K562 (cell line): ENCODE data around the gene MSH4. TPM values are rescaled to one million over a fixed set of nuclear protein-coding genes. Genes with fewer than 3 reads are reported as not detected.

Experiments
- ATAC-seq: fragments of 200-7000 bp; cut with Tn5 transposase; 3 replicates; pipeline ENCODE4 v1.9.1; 2020; ENCODE audit warnings: moderate library complexity
- BruUV-seq: library from RNA; stranded (reverse); fragments of 400-500 nt; replicated peaks from 2 replicates; lab custom pipeline; 2021; lab: Mats Ljungman, UMichigan
- CTCF ChIA-PET: fragments of 300-600 bp; formaldehyde crosslinking; extraction: SDS; loops from one replicate; lab custom pipeline; 2021; ENCODE audit warnings: low intra/inter-chr PET ratio; lab: Yijun Ruan, JAX
- POLR2A ChIA-PET: fragments of 300-600, 350-650 bp; sonication (Branson Sonifier 250); formaldehyde crosslinking; extraction: SDS; loops from one replicate; lab custom pipeline; 2021; ENCODE audit warnings: antibody characterized with exemption, inconsistent platforms; lab: Yijun Ruan, JAX
- DNase-seq, 4 experiments: peaks; one replicate each; pipeline versions ENCODE4 v3.0.0 to v3.0.0-alpha.2; 2011 to 2018; ENCODE audit warnings: low spot score in 3 of 4, mixed read lengths in 3 of 4; ENCODE audit errors: extremely low read depth in 1 of 4
- FAIRE-seq: peaks from 2 replicates; lab custom pipeline; 2011; peaks lifted over from hg19 to GRCh38; lab: Jason Lieb, UNC
- H2AFZ ChIP-seq: 2 replicates; pipeline ENCODE4 v1.6.0; 2011; ENCODE audit warnings: low read depth, low read length, control low read depth, inconsistent platforms
- H3K27ac ChIP-seq: fragments of 200-600 bp; 3 replicates; pipeline ENCODE4 v1.8.0; 2011; ENCODE audit warnings: low read depth, mild to moderate bottlenecking, control low read depth, inconsistent platforms, low read length, moderate library complexity, mixed read lengths; ENCODE audit errors: extremely low read depth
- H3K27me3 ChIP-seq, 2 experiments: fragments of 300-600 bp in 1 of 2; 2 replicates in 1 of 2; 3 replicates in 1 of 2; pipeline versions ENCODE4 v1.6.0 to v1.8.0; 2011; ENCODE audit warnings: inconsistent platforms in 2 of 2, low read length in 2 of 2, mild to moderate bottlenecking in 1 of 2, mixed read lengths in 1 of 2, moderate library complexity in 1 of 2; ENCODE audit not compliant: control insufficient read depth in 2 of 2, insufficient read depth in 2 of 2
- H3K36me3 ChIP-seq: fragments of 300-600 bp; 3 replicates; pipeline ENCODE4 v1.8.0; 2011; ENCODE audit warnings: mild to moderate bottlenecking, low read length, inconsistent platforms; ENCODE audit not compliant: control insufficient read depth, insufficient read depth
- H3K4me1 ChIP-seq, 2 experiments: fragments of 200-600 bp in 1 of 2; replicated peaks in 1 of 2; 2 replicates in 1 of 2; 3 replicates in 1 of 2; pipeline versions ENCODE4 v1.5.1 to v1.8.0; 2011; ENCODE audit warnings: inconsistent platforms in 2 of 2, low read length in 2 of 2, mild to moderate bottlenecking in 1 of 2, mixed read lengths in 1 of 2, moderate library complexity in 1 of 2; ENCODE audit not compliant: control insufficient read depth in 2 of 2, insufficient read depth in 2 of 2
- H3K4me2 ChIP-seq: 2 replicates; pipeline ENCODE4 v1.6.1; 2011; ENCODE audit warnings: low read length, control low read depth, inconsistent platforms, mixed read lengths; ENCODE audit not compliant: insufficient read depth
- H3K4me3 ChIP-seq: fragments of 200-600 bp; sonication (generic), shearing (Covaris generic); 2 replicates; pipeline ENCODE4 v1.5.1; 2016; ENCODE audit warnings: control low read depth, inconsistent platforms
- H3K79me2 ChIP-seq: fragments of 200-600 bp; 3 replicates; pipeline ENCODE4 v1.8.0; 2011; ENCODE audit warnings: low read length, inconsistent platforms; ENCODE audit not compliant: control insufficient read depth, insufficient read depth
- H3K9ac ChIP-seq, 2 experiments: 2 replicates each; pipeline versions ENCODE4 v1.6.0 to v1.6.1; 2011; ENCODE audit warnings: low read depth in 2 of 2, low read length in 2 of 2, control low read depth in 1 of 2, inconsistent platforms in 1 of 2, mild to moderate bottlenecking in 1 of 2, mixed read lengths in 1 of 2; ENCODE audit not compliant: insufficient read depth in 1 of 2
- H3K9me1 ChIP-seq: one replicate; pipeline ENCODE4 v1.6.0; 2011; ENCODE audit warnings: inconsistent platforms, mild to moderate bottlenecking, low read length, moderate library complexity; ENCODE audit not compliant: control insufficient read depth, insufficient read depth
- H3K9me3 ChIP-seq: replicated peaks from 2 replicates; pipeline ENCODE4 v1.5.1; 2011; ENCODE audit warnings: low read depth, low read length, inconsistent platforms; ENCODE audit not compliant: control insufficient read depth, insufficient read depth
- H4K20me1 ChIP-seq: replicated peaks from 2 replicates; pipeline ENCODE4 v1.6.1; 2011; ENCODE audit warnings: low read length, inconsistent platforms, mixed read lengths; ENCODE audit not compliant: control insufficient read depth, insufficient read depth
- ADNP ChIP-seq: fragments of 200-800 bp; sonication (Bioruptor generic); IDR thresholded peaks from 2 replicates; pipeline ENCODE4 v1.6.1; 2016; ENCODE audit warnings: missing genetic modification characterization, missing compliant biosample characterization
- BHLHE40 ChIP-seq: IDR thresholded peaks from 2 replicates; pipeline ENCODE4 v1.6.1; 2011; ENCODE audit warnings: low read length, improper control_type of control experiment
- CAMTA2 ChIP-seq: fragments of 250-450 bp; sonication (Bioruptor Pico); conservative IDR thresholded peaks from 2 replicates; pipeline ENCODE4 v1.5.1; 2022
- CBX2 ChIP-seq: fragments of 200-600 bp; sonication (generic); IDR thresholded peaks from one replicate; pipeline ENCODE4 v1.6.1; 2012; ENCODE audit warnings: mild to moderate bottlenecking, low read length, inconsistent platforms; ENCODE audit not compliant: insufficient read depth, poor library complexity, severe bottlenecking
- COPS2 ChIP-seq: fragments of 450-650 bp; conservative IDR thresholded peaks from 2 replicates; pipeline ENCODE4 v1.6.1; 2016; ENCODE audit warnings: mild to moderate bottlenecking, moderate library complexity
- FOXA3 ChIP-seq, 2 experiments: fragments of 450-650 bp in 1 of 2; sonication (generic) in 1 of 2; formaldehyde crosslinking; IDR thresholded peaks in 1 of 2; conservative IDR thresholded peaks in 1 of 2; 2 replicates each; pipeline versions ENCODE4 v1.4.0 to v1.8.0; 2020 to 2022; ENCODE audit warnings: mild to moderate bottlenecking in 2 of 2, missing genetic modification reagents in 1 of 2
- GTF2E2 ChIP-seq: fragments of 200-800 bp; sonication (Bioruptor generic); IDR thresholded peaks from 2 replicates; pipeline ENCODE4 v1.6.1; 2016; ENCODE audit warnings: missing genetic modification characterization, missing compliant biosample characterization
- HCFC1 ChIP-seq: IDR thresholded peaks from 2 replicates; pipeline ENCODE4 v1.6.1; 2012; ENCODE audit warnings: low read depth, low read length, improper control_type of control experiment
- HNRNPH1 ChIP-seq: fragments of 200-400 bp; formaldehyde crosslinking; optimal IDR thresholded peaks from 2 replicates; pipeline ENCODE3; 2017; ENCODE audit warnings: low read depth, mild to moderate bottlenecking, low read length, moderate library complexity
- MAFF ChIP-seq: IDR thresholded peaks from 2 replicates; pipeline ENCODE4 v1.6.1; 2012; ENCODE audit warnings: low read length, improper control_type of control experiment
- POLR2B ChIP-seq: fragments of 450-650 bp; IDR thresholded peaks from 2 replicates; pipeline ENCODE4 v1.6.1; 2018; ENCODE audit warnings: low read depth; ENCODE audit not compliant: partially characterized antibody
- RFX1 ChIP-seq: fragments of 450-650 bp; IDR thresholded peaks from 2 replicates; pipeline ENCODE4 v1.6.1; 2016; ENCODE audit warnings: mild to moderate bottlenecking, moderate library complexity
- SREBF2 ChIP-seq: sonication (generic); formaldehyde crosslinking; IDR thresholded peaks from 2 replicates; pipeline ENCODE4 v1.4.0; 2020; ENCODE audit warnings: mild to moderate bottlenecking, missing genetic modification reagents
- TAF9B ChIP-seq: fragments of 450-650 bp; IDR thresholded peaks from 2 replicates; pipeline ENCODE4 v1.6.1; 2018; ENCODE audit warnings: mild to moderate bottlenecking; ENCODE audit not compliant: partially characterized antibody
- ZBTB17 ChIP-seq: fragments of 450-650 bp; formaldehyde crosslinking; IDR thresholded peaks from 2 replicates; pipeline ENCODE4 v1.4.0; 2020; ENCODE audit warnings: mild to moderate bottlenecking
- ZBTB8A ChIP-seq: fragments of 450-650 bp; IDR thresholded peaks from 2 replicates; pipeline ENCODE4 v1.6.1; 2018; ENCODE audit warnings: mild to moderate bottlenecking, moderate library complexity; ENCODE audit not compliant: partially characterized antibody
- ZNF134 ChIP-seq: fragments of 250-450 bp; sonication (Bioruptor Pico); conservative IDR thresholded peaks from 2 replicates; pipeline ENCODE4 v1.4.0; 2020
- ZNF696 ChIP-seq: fragments of 250-450 bp; sonication (Bioruptor Pico); conservative IDR thresholded peaks from 2 replicates; pipeline ENCODE4 v1.4.0; 2020; ENCODE audit warnings: mild to moderate bottlenecking, moderate library complexity
- ZNF830 ChIP-seq: fragments of 250-450 bp; sonication (Bioruptor Pico); IDR thresholded peaks from 2 replicates; pipeline ENCODE4 v1.5.0; 2021; ENCODE audit warnings: mild to moderate bottlenecking
- WGBS: fragments of 100-300 bp; shearing (Covaris generic); methylation state at CpG from one replicate; pipeline ENCODE4 v1.1.6; 2016; ENCODE audit warnings: low coverage, mixed read lengths; ENCODE audit not compliant: insufficient coverage; ENCODE audit errors: missing lambda C conversion rate; 5-methylcytosine and 5-hydroxymethylcytosine counted together
- in situ Hi-C: fragments of 300-500 bp; cut with MboI; formaldehyde crosslinking; loops from 4 replicates; pipeline ENCODE4 v1.15.0; 2018; ENCODE audit warnings: inconsistent platforms, mixed read lengths
- intact Hi-C: fragments of 100-400 bp; cut with micrococcal nuclease; formaldehyde crosslinking; loops from 2 replicates; pipeline ENCODE4 v1.14.2; 2022
- polyA plus RNA-seq, 8 experiments: library from polyadenylated mRNA; depleted of rRNA in 4 of 8; stranded (reverse) in 5 of 8; unstranded in 3 of 8; fragments of >200 nt; fragmentation: Nextera tagmentation in 2 of 8; fragmentation: Illumina TruSeq in 1 of 8; extraction: Ambion mirVana in 2 of 8; extraction: Trizol in 1 of 8; gene quantifications; 2 replicates each; pipeline versions ENCODE4 v1.2.1 to v1.2.3, GENCODE V29; 2011 to 2014; ENCODE audit warnings: inconsistent platforms in 1 of 8, missing spikeins in 1 of 8
- total RNA-seq, 7 experiments: library from RNA; depleted of rRNA in 6 of 7; stranded (reverse); fragments of >200 nt in 6 of 7; fragmentation: Illumina TruSeq in 2 of 7; extraction: Trizol in 2 of 7; gene quantifications; 2 replicates each; pipeline versions ENCODE4 v1.2.1 to v1.2.3, GENCODE V29; 2011 to 2021; ENCODE audit warnings: low replicate concordance in 1 of 7
- TF ChIP-seq, protein P1 (sequence below), 3 experiments: IDR thresholded peaks in 2 of 3; conservative IDR thresholded peaks in 1 of 3; 2 replicates each; pipeline ENCODE4 v1.5.1; 2011 to 2012; ENCODE audit warnings: low read length in 3 of 3, mild to moderate bottlenecking in 3 of 3, control low read depth in 2 of 3, improper control_type of control experiment in 1 of 3, inconsistent platforms in 1 of 3, low read depth in 1 of 3, mixed read lengths in 1 of 3, moderate library complexity in 1 of 3; ENCODE audit not compliant: insufficient read depth in 2 of 3
- TF ChIP-seq, protein P2 (sequence below): fragments of 250-450 bp; sonication (Bioruptor Pico); IDR thresholded peaks from 2 replicates; pipeline ENCODE4 v1.4.0; 2020; ENCODE audit warnings: borderline replicate concordance

The MSH4 gene
- total and polyA plus RNA-seq, 9 of the 15 experiments (the other 6 are each of a cell fraction or from before 2014, with no cell fraction given) = 0.04 to 0.18 (median 0.12) TPM; not detected in 4

DNA sequence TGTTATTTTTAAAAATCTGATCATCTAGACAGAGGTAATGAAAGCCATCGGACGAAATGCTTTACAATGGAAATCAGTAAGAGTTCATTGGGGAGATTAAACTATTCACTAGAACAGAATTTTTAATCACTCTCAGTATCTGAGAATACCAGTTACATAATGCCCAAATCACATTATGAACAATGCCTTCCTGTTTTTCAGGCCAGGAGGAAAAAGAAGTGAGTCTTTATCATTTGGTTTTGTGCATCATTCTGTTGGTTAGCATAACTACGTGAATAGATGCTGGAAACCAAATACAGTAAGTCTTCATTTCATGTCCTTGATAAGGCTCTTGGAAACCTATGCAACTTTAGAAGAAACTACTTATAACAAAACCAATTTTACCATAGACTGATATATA, 153.5 kb downstream of the MSH4 start (continued):
- TF ChIP-seq ZBTB8A = no peak
- no peak for TF ChIP-seq SREBF2 (CRISPR knock-in tag)
- TF ChIP-seq TAF9B = no peak
- TF ChIP-seq RFX1 = no peak
- no peak for TF ChIP-seq COPS2
- no peak for TF ChIP-seq HNRNPH1
- TF ChIP-seq ZNF830 (CRISPR knock-in tag) = no peak
- no peak for TF ChIP-seq ZBTB17 (CRISPR knock-in tag)
- no peak for TF ChIP-seq ADNP (tag)

DNA sequence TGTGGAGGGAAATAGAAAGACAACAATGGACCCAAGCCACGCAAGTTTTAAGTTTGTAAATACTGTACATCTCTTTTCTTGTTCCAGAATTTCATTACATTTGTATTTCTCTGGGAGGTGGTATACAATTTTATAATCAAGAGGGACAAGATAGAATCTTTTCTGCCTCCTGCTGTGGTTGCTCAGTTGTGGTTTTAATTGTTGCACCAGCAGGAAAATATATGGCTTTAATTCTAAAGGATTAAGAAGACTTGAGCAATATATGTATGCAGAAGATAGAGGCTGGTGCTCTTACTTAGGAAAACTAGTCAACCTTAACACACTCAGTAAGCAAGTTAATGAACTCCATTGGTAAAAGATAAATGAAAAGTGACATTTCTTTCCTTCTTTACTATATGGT, 155.3 kb downstream of the MSH4 start:
- 0% methylated on average over 1 of the region's 1 CpG for WGBS
- no peaks in the 10 kb centered on the region for H3K79me2 ChIP-seq
- H3K36me3 ChIP-seq = no peaks in the 10 kb centered on the region
- in situ Hi-C loops = no loop called here
- BruUV-seq = no TSS peak
- ChIA-PET CTCF (no interaction called here), POLR2A (no interaction called here)
- ATAC-seq = no peak
- H3K9ac ChIP-seq = no peak overlapping the region
- no peaks in the 10 kb centered on the region for H3K27me3 ChIP-seq
- no peak overlapping the region for H3K27ac ChIP-seq
- H4K20me1 ChIP-seq = no peaks in the 10 kb centered on the region
- no peak for DNase-seq
- no peaks in the 10 kb centered on the region for H3K9me1 ChIP-seq
- no peak overlapping the region for H2AFZ ChIP-seq
- no peaks in the 10 kb centered on the region for H3K9me3 ChIP-seq
- intact Hi-C loops = no loop called here
- no peak overlapping the region for H3K4me2 ChIP-seq
- H3K4me3 ChIP-seq = no peak overlapping the region
- no peaks in the 10 kb centered on the region for H3K4me1 ChIP-seq
- FAIRE-seq = no peak
- TF ChIP-seq ZNF696 = no peak
- TF ChIP-seq GTF2E2 (tag) = no peak
- TF ChIP-seq ZNF134 (CRISPR knock-in tag) = no peak
- TF ChIP-seq, protein P1, sequence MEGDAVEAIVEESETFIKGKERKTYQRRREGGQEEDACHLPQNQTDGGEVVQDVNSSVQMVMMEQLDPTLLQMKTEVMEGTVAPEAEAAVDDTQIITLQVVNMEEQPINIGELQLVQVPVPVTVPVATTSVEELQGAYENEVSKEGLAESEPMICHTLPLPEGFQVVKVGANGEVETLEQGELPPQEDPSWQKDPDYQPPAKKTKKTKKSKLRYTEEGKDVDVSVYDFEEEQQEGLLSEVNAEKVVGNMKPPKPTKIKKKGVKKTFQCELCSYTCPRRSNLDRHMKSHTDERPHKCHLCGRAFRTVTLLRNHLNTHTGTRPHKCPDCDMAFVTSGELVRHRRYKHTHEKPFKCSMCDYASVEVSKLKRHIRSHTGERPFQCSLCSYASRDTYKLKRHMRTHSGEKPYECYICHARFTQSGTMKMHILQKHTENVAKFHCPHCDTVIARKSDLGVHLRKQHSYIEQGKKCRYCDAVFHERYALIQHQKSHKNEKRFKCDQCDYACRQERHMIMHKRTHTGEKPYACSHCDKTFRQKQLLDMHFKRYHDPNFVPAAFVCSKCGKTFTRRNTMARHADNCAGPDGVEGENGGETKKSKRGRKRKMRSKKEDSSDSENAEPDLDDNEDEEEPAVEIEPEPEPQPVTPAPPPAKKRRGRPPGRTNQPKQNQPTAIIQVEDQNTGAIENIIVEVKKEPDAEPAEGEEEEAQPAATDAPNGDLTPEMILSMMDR (IDR thresholded peaks at IDR 0.05 in 2 of 3, conservative IDR thresholded peaks at IDR 0.05 in 1 of 3; ENCODE audit: insufficient read depth in 2 of 3, low read depth in 1 of 3, low read length in 3 of 3) = no peak
- TF ChIP-seq FOXA3 (CRISPR knock-in tag; conservative IDR thresholded peaks at IDR 0.05 in 1 of 2, IDR thresholded peaks at IDR 0.05 in 1 of 2) = no peak
- TF ChIP-seq BHLHE40 = no peak
- TF ChIP-seq MAFF = no peak
- no peak for TF ChIP-seq HCFC1
- TF ChIP-seq ZNF830 (CRISPR knock-in tag) = no peak
- TF ChIP-seq, protein P2, sequence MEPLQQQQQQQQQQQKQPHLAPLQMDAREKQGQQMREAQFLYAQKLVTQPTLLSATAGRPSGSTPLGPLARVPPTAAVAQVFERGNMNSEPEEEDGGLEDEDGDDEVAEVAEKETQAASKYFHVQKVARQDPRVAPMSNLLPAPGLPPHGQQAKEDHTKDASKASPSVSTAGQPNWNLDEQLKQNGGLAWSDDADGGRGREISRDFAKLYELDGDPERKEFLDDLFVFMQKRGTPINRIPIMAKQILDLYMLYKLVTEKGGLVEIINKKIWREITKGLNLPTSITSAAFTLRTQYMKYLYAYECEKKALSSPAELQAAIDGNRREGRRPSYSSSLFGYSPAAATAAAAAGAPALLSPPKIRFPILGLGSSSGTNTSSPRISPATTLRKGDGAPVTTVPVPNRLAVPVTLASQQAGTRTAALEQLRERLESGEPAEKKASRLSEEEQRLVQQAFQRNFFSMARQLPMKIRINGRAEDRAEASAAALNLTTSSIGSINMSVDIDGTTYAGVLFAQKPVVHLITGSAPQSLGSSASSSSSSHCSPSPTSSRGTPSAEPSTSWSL (CRISPR knock-in tag) = no peak
- TF ChIP-seq CAMTA2 (CRISPR knock-in tag) = no peak
- no peak for TF ChIP-seq CBX2
- no peak for TF ChIP-seq POLR2B
